OCI-M1 (cell line): ENCODE measurements around the gene EIF4E1B.

ENCODE experiments used
- DNase-seq: peaks from one replicate; lab custom pipeline; 2025; lab: John Stamatoyannopoulos, UW

The EIF4E1B gene

DNA sequence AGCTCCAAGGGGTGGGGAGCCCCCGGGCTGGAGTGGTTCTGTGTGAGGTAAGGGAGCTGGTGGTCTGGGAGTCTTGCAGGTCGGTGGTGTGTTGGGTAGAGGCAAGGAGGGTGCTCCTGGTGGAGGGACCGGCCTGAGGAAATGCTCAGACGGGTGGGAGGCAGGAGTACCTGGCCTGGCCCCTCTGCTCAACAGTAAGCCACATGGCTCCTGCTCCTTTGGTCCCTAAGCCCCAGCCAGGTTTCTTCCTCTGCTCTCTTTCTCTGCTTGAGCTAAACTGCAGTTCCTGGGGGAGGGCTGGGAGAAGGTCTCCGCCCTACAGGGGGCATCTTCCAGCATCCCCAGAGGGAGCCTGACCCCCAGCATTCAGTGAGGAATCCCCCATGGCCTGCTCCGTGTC, 34.0 kb downstream of the EIF4E1B start:
- no peak for DNase-seq

- no peak for DNase-seq
Measured at GRCh38 chr5:176664886-176665285, 34.4 kb downstream of the EIF4E1B start.

- DNase-seq: no peak
Measured at GRCh38 chr5:176665517-176665916, 35.0 kb downstream of the EIF4E1B start.

DNA sequence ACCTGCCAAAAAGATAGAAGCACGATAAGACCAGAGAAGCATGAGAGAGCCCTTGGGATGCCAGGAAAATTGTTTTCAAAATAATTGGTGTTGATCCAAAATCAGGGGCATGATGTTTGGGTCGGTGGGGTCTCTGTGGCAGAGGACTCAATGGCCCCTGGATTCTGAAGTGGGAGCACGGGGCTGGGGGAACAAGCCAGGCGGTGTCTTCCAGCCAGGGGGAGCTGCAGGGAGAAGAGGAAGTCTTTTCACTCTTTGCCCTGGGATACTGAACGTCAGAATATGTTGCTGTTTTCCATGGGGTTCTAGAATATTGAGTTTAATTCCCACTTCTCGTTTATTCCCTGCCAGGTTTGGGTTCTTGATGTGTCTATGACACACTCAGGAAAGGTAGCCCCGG, 37.2 kb downstream of the EIF4E1B start:
- no peak for DNase-seq

DNA sequence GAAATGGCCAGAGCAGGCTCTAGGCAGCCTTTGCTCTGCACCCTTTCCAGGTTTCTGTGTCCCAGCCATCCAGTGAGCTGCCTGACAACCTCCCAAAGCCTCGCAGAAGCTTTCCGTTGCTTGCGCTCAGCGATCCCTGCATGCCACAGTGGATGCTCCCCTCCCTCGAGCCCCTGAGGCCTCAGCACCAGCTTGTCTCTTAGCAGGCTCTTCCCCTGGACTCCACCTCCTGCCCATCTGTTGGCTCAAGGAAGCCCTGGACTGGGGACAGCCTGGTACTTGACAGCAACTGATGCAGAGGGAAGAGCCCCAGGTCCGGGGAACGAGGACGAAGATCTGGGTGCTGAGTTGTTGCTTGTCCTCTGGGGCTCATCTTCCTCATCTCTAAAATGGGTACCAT, 40.0 kb downstream of the EIF4E1B start:
- no peak for DNase-seq

DNA sequence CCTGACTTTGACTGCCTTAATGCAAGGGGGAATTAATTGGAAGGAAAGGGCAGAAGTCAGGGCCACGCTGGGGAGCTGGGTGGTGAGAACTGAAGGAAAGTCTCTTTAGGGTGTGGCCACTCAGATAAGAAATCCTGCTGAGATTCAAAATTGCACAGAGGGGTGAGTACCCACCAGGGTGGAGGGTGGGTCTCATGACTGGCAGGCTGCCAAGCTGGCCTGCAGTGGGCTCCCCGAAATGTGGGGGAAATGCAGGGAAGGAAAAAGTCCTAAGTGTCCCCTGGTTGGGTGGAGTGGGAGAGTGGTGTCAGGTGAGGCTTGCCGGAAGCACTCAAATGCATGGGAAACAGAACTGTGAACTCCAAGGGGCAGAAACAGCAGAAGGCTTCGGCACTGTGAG, 40.9 kb downstream of the EIF4E1B start:
- no peak for DNase-seq

DNA sequence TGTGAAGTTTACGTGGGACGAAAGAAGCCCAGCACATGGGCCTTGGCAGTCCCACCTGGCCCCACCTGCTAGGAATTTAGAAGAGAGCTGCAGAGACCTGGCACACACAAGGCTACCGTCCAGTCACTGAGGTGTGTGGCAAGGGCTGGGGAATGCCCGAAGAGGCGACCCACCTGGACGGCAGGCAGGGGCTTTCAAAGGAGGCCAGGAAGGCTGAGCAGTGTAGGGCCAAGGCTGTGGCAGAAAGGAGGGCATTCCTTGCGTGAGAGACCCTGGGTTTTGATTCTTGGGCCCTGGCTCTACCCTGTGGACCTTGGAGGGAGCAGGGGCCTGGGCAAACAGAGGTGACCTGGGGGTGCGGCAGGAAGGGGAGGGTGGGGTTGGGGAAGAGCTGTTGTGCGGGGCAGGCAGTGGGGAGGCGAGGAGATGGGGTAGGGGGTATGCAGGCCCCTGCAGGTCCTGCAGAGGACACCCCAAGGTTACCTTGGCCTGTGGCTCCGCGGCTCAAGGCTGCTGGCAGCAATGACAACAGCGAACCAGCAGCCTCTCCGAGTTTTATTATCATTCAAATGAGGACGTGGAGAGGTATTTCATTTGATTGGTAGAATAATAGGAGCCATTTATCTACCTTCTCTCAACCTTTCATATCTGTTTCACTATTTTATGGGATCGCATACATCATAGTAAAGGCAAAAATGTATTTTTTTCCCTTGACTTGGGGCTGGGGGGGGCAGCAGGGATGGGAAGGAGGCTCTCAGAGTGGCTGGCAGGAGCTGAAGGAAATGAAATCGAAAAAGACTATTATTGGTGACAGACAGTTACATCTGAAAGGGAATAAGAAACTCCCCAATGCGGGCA, 41.6 kb downstream of the EIF4E1B start:
- DNase-seq: no peak

GRCh38 chr5:176673651-176674583, 43.4 kb downstream of the EIF4E1B start:
- no peak for DNase-seq

DNA sequence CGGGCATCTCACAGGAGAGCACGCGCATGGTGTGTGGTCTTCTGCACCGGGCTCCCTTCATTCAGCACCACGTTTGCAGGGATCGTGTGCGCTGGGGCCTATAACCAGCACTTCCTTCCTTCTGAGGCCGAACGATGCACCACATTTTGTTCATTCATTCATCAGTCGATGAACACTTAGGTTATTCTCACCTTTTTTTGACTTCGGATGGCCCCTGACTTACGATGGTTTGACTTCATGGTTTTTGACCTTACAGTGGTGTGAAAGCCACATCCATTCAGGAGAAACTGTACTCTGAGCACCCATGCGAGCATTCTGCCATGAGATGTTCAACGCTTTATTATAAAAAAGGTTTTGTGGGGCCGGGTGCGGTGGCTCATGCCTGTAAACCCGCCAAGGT, 44.3 kb downstream of the EIF4E1B start:
- no peak for DNase-seq

DNA sequence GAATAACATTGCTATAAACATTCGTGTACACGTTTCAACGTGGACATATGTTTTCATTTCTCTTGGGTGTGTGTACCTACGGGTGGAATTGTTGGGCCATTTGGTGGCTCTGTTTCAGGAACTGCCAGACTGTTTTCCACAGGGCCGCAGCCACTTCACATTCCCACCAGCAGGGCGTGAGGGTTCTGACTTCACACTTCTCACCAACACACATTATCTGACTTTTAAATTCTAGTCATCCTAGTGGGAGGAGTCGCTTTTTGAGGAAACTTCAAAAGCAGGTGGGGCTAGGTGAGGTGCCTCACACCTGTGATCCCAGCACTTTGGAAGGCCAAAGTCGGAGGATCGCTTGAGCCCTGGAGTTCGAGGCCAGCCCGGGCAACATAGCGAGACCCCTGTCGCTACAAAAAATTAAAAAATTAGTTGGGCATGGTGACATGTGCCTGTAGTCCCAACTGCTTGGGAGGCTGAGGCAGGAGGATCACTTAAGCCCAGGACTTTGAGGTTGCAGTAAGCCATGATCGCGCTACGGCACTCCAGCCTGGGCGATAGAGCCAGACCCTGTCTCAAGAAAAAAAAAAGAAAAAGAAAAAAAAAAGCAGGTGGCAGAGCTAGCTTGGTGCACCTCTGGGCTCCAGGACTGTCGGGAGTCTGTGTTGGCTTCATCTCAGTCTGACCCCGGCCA, 45.3 kb downstream of the EIF4E1B start:
- DNase-seq: no peak

DNA sequence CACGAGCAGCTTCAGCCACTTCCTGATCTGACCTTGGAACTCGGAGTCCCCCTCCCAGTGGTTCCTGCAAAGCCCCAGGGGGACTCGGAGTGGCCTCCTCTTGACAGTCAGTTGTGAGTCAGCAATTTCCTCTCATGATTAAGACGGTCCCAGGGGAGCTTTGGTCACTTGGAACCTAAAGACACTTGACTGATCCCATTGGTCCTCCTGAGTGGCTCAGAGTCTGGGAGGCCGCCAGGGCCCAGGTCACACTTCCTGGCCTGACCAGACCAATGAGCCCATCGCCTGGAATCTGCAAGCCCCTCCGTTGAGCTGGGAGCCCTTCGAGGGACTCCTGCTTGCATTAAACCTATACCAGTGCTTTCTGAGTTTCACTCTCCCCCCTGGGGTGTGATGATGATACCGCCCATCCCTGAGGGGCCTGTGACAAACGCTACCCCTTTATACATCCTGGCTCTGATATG, 45.9 kb downstream of the EIF4E1B start:
- peak; percentile 29 for DNase-seq

DNA sequence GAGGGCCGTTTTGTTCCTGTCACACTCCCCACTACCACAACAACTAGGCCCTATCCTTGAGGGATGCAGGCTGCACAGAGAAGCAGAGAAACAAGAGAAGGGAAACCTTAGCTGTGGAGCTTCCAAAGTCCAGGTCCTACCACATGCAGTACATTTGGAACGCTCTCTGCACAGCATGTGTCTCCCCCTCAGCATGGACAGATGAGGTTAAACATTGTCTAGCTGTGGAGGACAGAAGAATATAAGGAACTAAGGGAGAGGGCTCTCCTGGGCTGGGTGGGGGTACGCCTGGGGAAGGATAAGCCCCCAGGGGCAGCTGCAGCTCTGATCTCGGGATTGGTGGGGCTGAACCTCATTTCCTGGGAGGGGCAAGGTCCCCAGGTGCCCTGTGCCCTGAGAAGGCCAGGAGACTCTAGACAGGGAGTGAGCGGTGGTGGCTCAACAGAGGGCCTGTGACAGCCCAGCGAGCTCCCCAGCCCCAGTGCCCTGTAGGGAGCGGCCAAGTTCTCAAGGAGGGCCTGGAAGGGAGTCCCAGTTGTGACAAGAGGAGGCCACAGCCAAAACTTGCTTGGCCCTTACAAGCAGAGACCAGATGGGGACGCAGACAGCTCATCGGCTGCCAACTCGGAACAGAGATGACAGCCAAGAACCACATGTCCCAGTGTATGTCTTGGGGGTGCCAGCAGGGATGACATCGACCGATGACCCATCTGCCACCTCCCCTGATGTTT, 46.9 kb downstream of the EIF4E1B start:
- no peak for DNase-seq

DNA sequence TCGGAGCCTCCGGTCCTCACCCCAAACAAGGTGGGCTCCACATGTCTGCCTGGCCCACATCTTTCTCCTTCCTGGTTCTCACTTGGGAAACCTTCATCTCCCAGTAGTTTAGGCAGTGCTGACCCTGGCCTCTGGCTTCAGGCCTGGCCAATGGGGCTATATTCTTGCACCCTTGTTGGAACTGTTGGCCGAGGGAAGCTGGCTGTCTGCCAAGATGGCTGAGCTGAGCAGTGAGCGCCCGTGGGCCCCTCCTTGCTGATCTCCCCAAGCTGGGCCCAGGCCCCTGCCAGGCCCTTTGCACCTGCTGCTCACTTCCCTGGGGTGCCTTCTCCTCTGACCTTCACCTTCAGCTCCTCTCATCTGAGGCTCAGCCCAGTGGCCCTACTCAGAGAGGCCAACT, 48.1 kb downstream of the EIF4E1B start:
- no peak for DNase-seq

GRCh38 chr5:176679365-176680225, 49.1 kb downstream of the EIF4E1B start:
- no peak for DNase-seq

GRCh38 chr5:176680226-176680563, 49.7 kb downstream of the EIF4E1B start:
- DNase-seq: no peak

DNA sequence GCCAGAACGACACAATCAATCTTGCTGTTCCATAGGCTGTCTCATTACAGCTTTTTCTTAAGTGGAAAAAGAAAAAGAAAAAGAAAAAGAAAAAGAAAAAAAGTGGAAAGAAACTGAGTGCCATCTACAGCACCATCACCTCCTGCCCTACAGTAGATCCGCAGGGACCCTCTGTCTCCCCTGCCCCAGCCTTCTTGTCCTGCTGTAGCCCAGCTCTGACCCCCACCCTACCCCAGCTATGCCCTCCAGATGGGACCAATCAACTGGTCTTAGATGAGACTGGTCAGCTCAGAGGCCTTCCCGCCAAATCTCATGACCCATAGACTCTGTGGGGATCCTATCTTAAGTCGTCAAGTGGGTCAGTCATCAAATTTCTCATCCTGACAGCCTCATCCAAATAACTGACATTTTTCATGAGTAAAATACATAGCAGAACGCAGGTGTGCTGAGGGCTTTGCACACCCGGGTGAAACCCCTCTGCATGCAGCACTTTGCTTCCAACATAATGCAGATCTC, 51.6 kb downstream of the EIF4E1B start:
- DNase-seq: no peak

- no peak for DNase-seq
Measured at GRCh38 chr5:176685010-176685409, 54.5 kb downstream of the EIF4E1B start.

GRCh38 chr5:176687247-176687646, 56.8 kb downstream of the EIF4E1B start:
- DNase-seq: no peak

- DNase-seq: no peak
Measured at GRCh38 chr5:176687881-176688280, 57.4 kb downstream of the EIF4E1B start.

DNA sequence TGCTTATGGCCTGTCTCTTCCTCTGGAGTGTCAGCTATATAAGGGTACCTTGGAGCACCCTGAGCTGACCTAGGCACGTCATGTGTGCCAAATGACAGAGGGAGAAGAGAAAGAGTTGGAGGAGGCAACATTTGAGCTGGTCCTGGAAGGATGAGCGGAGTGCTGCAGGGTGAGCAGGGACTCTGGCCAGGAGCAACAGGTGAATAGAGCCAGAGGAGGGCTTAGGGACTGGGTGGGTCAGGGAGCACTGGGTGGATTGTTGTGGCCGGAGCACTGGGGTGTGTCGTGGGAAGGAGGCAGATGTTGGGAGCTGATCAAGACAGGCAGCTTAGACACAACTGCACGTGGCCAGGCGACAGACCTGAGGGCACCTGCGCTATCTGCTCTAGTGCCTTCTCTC, 60.4 kb downstream of the EIF4E1B start:
- no peak for DNase-seq

DNA sequence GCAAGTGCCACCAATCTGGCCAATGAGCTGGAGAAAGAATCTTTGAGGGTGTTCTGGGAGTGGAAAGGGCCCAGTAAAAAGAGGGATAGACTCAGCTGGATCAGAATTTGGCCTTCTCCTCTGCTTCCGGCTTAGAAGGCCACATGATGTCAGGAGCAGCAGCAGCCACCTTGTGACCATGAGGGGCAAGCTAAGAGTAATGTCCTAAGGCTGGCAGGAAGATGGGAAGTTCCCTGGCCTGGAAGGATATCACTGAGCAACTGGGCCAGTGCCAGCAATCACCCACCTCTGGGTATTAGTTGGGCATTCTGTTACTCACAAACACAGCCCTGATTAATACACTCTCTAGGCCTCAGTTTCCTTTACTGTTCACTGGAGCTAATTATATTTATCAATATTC, 61.0 kb downstream of the EIF4E1B start:
- no peak for DNase-seq
